ENCODE results near the gene PRR5.
A peak's percentile ranks its signal among the peaks of the same experiment; 100 is the strongest.

Gene PRR5

GRCh38 chr22:44706488-44706887 lies 4.5 kb downstream of the PRR5 start:
- H3K4me3 ChIP-seq (ENCODE audit: control insufficient read depth, low read depth, low read length) = no peak overlapping the region
- TF ChIP-seq CTCF (conservative IDR thresholded peaks at IDR 0.05; ENCODE audit: control insufficient read depth, insufficient read depth, low read depth, low read length) = no peak
- DNase-seq (ENCODE audit: low read depth) = no peak

- TF ChIP-seq CTCF (conservative IDR thresholded peaks at IDR 0.05; ENCODE audit: control insufficient read depth, insufficient read depth, low read depth, low read length) = no peak
- DNase-seq (ENCODE audit: low read depth) = no peak
- H3K4me3 ChIP-seq (ENCODE audit: control insufficient read depth, low read depth, low read length) = no peak overlapping the region
Observed at GRCh38 chr22:44707178-44707577, 5.2 kb downstream of the PRR5 start.

- DNase-seq (ENCODE audit: low read depth) = peak; percentile 35
- H3K4me3 ChIP-seq (ENCODE audit: control insufficient read depth, low read depth, low read length) = no peak overlapping the region
Observed at GRCh38 chr22:44707752-44708151, 5.7 kb downstream of the PRR5 start.

GRCh38 chr22:44709881-44710392 lies 7.9 kb downstream of the PRR5 start:
- H3K4me3 ChIP-seq (ENCODE audit: control insufficient read depth, low read depth, low read length) = no peak overlapping the region
- no peak for DNase-seq (ENCODE audit: low read depth)
- TF ChIP-seq CTCF (conservative IDR thresholded peaks at IDR 0.05; ENCODE audit: control insufficient read depth, insufficient read depth, low read depth, low read length) = no peak

More at GRCh38 chr22:44707752-44708151, 5.7 kb downstream of the PRR5 start:
- no peak for TF ChIP-seq CTCF (conservative IDR thresholded peaks at IDR 0.05; ENCODE audit: control insufficient read depth, insufficient read depth, low read depth, low read length)

GRCh38 chr22:44710474-44711240 lies 8.7 kb downstream of the PRR5 start:
- TF ChIP-seq CTCF (conservative IDR thresholded peaks at IDR 0.05; ENCODE audit: control insufficient read depth, insufficient read depth, low read depth, low read length) = no peak
- no peak overlapping the region for H3K4me3 ChIP-seq (ENCODE audit: control insufficient read depth, low read depth, low read length)
- DNase-seq (ENCODE audit: low read depth) = no peak

- DNase-seq (ENCODE audit: low read depth) = no peak
- no peak overlapping the region for H3K4me3 ChIP-seq (ENCODE audit: control insufficient read depth, low read depth, low read length)
- no peak for TF ChIP-seq CTCF (conservative IDR thresholded peaks at IDR 0.05; ENCODE audit: control insufficient read depth, insufficient read depth, low read depth, low read length)
Observed at GRCh38 chr22:44711241-44711560, 9.2 kb downstream of the PRR5 start.
